Gastrocnemius medialis (tissue), 4 donors: ENCODE data around the gene NKX6-2.

Source experiments
- POLR2A ChIP-seq, 2 donors: fragments of 450-650 bp; IDR thresholded peaks; one replicate each; pipeline ENCODE4 v1.6.1; 2017; ENCODE audit warnings: antibody characterized with exemption in 2 of 2, mild to moderate bottlenecking in 2 of 2, moderate library complexity in 2 of 2
- TF ChIP-seq, protein P1 (sequence below), 5 experiments: fragments of 450-650 bp in 3 of 5; fragments of 200-600 bp in 2 of 5; sonication (generic) in 2 of 5; IDR thresholded peaks in 4 of 5; conservative IDR thresholded peaks in 1 of 5; 1 replicate in 4 of 5; 2 replicates in 1 of 5; pipeline ENCODE4 v1.5.1; 2016 to 2019; ENCODE audit warnings: antibody characterized with exemption in 5 of 5, mild to moderate bottlenecking in 3 of 5, moderate library complexity in 3 of 5

GRCh38 chr10:132813001-132813401 is 27.1 kb upstream of the NKX6-2 start:
- TF ChIP-seq, protein P1, sequence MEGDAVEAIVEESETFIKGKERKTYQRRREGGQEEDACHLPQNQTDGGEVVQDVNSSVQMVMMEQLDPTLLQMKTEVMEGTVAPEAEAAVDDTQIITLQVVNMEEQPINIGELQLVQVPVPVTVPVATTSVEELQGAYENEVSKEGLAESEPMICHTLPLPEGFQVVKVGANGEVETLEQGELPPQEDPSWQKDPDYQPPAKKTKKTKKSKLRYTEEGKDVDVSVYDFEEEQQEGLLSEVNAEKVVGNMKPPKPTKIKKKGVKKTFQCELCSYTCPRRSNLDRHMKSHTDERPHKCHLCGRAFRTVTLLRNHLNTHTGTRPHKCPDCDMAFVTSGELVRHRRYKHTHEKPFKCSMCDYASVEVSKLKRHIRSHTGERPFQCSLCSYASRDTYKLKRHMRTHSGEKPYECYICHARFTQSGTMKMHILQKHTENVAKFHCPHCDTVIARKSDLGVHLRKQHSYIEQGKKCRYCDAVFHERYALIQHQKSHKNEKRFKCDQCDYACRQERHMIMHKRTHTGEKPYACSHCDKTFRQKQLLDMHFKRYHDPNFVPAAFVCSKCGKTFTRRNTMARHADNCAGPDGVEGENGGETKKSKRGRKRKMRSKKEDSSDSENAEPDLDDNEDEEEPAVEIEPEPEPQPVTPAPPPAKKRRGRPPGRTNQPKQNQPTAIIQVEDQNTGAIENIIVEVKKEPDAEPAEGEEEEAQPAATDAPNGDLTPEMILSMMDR (IDR thresholded peaks at IDR 0.05 in 4 of 5, conservative IDR thresholded peaks at IDR 0.05 in 1 of 5), result no peak
- no peak for TF ChIP-seq POLR2A (IDR thresholded peaks at IDR 0.05)
